ENCODE measurements around the gene NUMBL.
"Not testable (repeated sequence)": the region's sequence is repeated elsewhere in the genome, so short reads cannot be mapped to it uniquely, and the experiment has no call there.

NUMBL gene

DNA sequence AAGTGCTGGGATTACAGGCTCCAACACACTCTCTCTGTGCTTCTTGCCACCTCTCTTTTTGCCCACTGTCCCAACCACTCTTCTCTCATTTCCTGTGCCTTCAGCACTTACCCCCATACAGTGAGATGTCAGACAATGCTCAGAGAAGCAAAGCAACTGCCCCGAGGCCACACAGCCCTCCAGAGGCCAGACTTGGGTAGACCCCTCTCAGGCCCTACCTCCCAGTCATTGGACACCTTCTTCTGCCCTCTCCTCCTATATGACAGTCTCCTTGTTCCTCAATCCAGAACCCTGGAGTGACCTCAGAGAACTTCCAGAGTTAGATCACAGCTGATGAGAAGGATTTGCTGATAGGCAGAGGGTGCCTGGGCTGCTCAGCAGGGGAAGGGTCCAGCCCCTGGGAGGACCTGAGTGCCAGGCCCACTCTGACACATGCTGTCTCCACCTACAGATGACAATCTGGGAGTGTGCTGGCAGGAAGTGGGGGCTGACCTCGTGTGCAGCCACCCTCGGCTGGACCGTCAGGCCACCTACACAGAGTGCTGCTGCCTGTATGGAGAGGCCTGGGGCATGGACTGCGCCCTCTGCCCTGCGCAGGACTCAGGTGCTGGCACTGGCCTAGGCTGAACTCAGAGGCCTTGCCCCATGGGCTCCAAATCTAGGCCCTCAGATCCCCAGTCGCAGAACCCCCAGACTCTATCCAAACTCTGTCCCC is 64.9 kb downstream of the NUMBL start:
- no peak for DNase-seq

GRCh38 chr19:40624369-40625153 is 65.9 kb downstream of the NUMBL start:
- DNase-seq, result not testable (repeated sequence)

GRCh38 chr19:40623403-40624251 is 66.8 kb downstream of the NUMBL start:
- DNase-seq, result peak; percentile 89

DNA sequence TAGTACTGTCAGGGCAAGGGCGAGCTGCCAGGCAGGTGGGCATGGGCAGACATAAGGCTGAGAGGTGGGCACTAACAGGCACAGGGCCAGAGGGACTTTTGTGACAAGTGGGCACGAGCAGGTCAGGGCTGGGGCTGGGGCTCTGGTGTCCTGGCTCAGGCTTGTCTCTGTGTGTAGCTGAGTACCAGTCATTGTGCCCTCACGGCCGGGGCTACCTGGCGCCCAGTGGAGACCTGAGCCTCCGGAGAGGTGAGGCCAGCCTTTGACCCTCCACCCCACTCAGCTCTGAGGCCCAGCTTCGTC is 67.7 kb downstream of the NUMBL start:
- no peak for DNase-seq

DNA sequence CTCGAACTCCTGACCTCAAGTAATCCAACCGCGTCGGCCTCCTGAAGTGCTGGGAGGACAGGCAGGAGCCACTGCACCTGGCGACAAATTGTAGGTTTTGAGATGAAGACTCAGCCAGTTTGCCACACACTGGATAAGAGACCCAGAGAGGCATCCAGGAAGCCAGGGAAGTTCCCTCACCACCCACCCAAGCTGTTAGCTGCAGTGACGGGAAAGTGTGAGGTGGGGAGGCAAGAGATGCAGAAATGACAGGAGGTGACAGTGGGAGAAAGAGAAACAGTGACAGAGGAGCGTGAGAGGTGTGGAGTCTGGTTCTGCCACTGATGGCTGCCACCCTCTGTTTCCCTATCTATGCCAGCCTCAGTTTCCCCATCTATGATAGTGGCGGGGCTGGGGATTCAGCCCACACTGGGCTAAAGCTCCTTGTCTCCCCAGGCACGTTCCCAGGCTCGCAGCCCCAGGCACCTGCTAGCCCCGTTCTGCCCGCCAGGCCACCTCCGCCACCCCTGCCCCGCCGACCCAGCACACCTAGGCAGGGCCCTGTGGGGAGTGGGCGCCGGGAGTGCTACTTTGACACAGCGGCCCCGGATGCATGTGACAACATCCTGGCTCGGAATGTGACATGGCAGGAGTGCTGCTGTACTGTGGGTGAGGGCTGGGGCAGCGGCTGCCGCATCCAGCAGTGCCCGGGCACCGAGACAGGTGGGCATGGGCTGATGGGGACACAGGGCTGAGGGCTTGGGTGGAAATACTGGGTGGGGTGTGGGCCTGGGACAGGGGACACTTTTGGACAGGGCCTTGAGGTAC is 68.3 kb downstream of the NUMBL start:
- no peak for DNase-seq

DNA sequence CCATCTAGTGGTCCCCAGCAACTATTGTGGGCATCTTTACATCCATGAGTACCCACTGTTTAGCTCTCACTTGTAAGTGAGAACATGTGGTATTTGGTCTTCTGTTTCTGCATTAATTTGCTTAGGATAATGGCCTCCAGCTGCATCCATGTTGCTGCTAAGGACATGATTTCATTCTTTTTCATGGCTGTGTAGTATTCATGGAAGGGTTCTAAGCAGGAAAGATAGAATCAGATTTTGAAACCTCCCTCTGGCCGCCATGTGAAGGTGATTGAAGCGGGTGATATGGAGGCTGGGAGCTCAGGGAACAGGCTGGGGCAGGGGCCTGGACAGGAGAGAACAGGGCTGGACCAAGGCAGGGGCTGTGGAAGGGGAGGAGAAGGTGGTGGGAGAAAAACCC is 69.2 kb downstream of the NUMBL start:
- DNase-seq, result no peak

GRCh38 chr19:40620161-40620485 is 70.3 kb downstream of the NUMBL start:
- no peak for DNase-seq

GRCh38 chr19:40619333-40620160 is 70.9 kb downstream of the NUMBL start:
- no peak for DNase-seq

DNA sequence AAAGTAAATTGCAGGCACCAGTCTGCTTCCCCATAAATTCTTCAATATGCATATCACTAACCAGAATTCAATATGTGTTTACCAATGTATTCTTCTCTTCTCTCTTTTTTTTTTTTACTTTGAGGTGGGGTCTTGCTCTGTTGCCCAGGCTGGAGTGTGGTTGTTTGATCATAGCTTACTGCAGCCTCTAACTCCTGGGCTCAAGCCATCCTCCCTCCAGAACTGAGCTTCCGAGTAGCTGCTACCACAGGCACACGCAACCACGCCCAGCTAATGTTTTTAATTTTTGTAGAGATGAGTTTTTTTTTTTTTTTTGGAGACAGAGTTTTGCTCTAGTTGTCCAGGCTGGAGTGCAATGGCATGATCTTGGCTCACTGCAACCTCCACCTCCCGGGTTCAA is 72.5 kb downstream of the NUMBL start:
- DNase-seq, result no peak

DNA sequence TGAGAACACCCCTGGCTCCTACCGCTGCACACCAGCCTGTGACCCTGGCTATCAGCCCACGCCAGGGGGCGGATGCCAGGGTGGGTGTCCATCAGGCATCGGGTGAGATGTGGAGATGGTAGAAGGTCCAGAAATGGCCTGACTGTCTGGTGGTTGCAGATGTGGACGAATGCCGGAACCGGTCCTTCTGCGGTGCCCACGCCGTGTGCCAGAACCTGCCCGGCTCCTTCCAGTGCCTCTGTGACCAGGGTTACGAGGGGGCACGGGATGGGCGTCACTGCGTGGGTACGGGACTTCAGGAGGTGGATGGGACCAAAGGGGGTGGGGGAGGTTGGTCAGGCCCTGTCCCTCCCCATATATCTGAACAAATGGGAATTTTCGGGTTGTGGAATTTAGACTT is 73.5 kb downstream of the NUMBL start:
- DNase-seq, result no peak

- no peak for DNase-seq
Measured at GRCh38 chr19:40616178-40616577, 74.3 kb downstream of the NUMBL start.
